H1 (cell line): ENCODE data around the gene MAML3.

Source experiments
- CBX8 ChIP-seq: fragments of 300-800, 300-1000 bp; sonication (generic); IDR thresholded peaks from 2 replicates; pipeline ENCODE4 v1.7.1; 2016; ENCODE audit warnings: low read depth, low read length, borderline replicate concordance
- CHD2 ChIP-seq: IDR thresholded peaks from 2 replicates; pipeline ENCODE4 v1.6.1; 2012; ENCODE audit warnings: low read length, improper control_type of control experiment
- EGR1 ChIP-seq: IDR thresholded peaks from 2 replicates; pipeline ENCODE4 v1.6.1; 2011; ENCODE audit warnings: low read depth, low read length, borderline replicate concordance
- EP300 ChIP-seq, 2 experiments: IDR thresholded peaks; 1 replicate in 1 of 2; 2 replicates in 1 of 2; pipeline ENCODE4 v1.6.1; 2011 to 2012; ENCODE audit warnings: low read depth in 2 of 2, low read length in 2 of 2, mild to moderate bottlenecking in 2 of 2, borderline replicate concordance in 1 of 2, inconsistent platforms in 1 of 2, moderate library complexity in 1 of 2
- EZH2 ChIP-seq: fragments of 200-600 bp; sonication (generic); IDR thresholded peaks from 2 replicates; pipeline ENCODE4 v1.7.1; 2012; ENCODE audit warnings: low read depth, mild to moderate bottlenecking, moderate library complexity, low read length, inconsistent platforms; ENCODE audit not compliant: severe bottlenecking
- HDAC6 ChIP-seq: IDR thresholded peaks from one replicate; pipeline ENCODE4 v1.7.1; 2012; ENCODE audit warnings: low read depth, mild to moderate bottlenecking, inconsistent platforms, low read length, moderate library complexity
- JUND ChIP-seq: IDR thresholded peaks from 2 replicates; pipeline ENCODE4 v1.6.1; 2011; ENCODE audit warnings: mild to moderate bottlenecking, improper control_type of control experiment, low read length
- MAFK ChIP-seq: IDR thresholded peaks from 2 replicates; pipeline ENCODE4 v1.6.1; 2012; ENCODE audit warnings: low read depth, mild to moderate bottlenecking, improper control_type of control experiment, low read length
- POLR2A ChIP-seq, 2 experiments: IDR thresholded peaks; 1 replicate in 1 of 2; 2 replicates in 1 of 2; pipeline ENCODE4 v1.6.1; 2011; ENCODE audit warnings: low read depth in 2 of 2, low read length in 2 of 2, mild to moderate bottlenecking in 2 of 2; ENCODE audit errors: control extremely low read depth in 1 of 2
- POLR2AphosphoS5 ChIP-seq: IDR thresholded peaks from 2 replicates; pipeline ENCODE4 v1.6.1; 2011; ENCODE audit warnings: low read depth, low read length
- RFX5 ChIP-seq: IDR thresholded peaks from 2 replicates; pipeline ENCODE4 v1.6.1; 2011; ENCODE audit warnings: low read depth, low read length, improper control_type of control experiment, borderline replicate concordance
- SIN3A ChIP-seq, 2 experiments: IDR thresholded peaks in 1 of 2; conservative IDR thresholded peaks in 1 of 2; 2 replicates each; pipeline ENCODE4 v1.6.1; 2011 to 2012; ENCODE audit warnings: low read length in 2 of 2, improper control_type of control experiment in 1 of 2, low read depth in 1 of 2, mild to moderate bottlenecking in 1 of 2
- TF ChIP-seq, protein P1 (sequence below), 3 experiments: IDR thresholded peaks; 1 replicate in 2 of 3; 2 replicates in 1 of 3; pipeline versions ENCODE4 v1.5.1 to v1.6.1; 2011; ENCODE audit warnings: low read length in 3 of 3, mild to moderate bottlenecking in 3 of 3, inconsistent platforms in 2 of 3, low read depth in 1 of 3, moderate library complexity in 1 of 3; ENCODE audit not compliant: insufficient read depth in 1 of 3; ENCODE audit errors: control extremely low read depth in 1 of 3
- TF ChIP-seq, protein P2 (sequence below): IDR thresholded peaks from 2 replicates; pipeline ENCODE4 v1.6.1; 2012; ENCODE audit warnings: inconsistent platforms

DNA sequence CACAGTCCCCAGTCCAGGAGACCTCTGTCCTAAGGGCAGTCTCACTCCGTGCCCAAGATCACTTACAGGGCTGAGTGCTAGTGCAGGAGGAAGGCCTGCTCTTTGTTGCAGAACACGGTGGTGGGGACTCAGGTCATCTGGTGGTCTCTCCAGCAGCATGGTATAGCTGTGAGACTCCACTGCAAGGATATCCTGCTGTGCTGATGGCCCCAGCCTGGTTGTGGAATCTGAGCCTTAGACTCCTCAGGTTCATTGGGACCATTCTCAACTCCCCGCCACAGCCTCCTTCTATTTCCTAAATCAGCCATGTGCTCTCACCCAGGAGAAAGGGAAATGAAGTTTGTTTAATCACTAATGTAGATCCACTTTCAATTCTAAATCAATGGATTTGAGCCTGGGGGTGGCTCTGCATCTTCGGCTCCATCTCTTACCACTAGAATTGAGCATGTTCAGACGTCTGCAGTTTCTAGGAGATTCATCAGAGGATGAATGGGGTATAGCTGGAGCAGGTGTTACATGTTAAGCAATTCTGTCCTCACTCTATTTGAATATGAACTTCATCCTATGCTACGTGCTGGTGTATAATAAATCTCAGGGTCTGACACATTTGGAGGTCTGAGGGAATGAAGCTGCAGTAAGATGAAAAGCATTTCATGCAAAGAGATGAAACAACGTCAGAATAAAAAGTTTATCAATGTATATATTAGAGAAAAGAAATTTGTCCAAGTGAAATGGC lies 299.1 kb downstream of the MAML3 start:
- TF ChIP-seq HDAC6 (no peak), JUND (no peak), EGR1 (no peak), EZH2 (no peak), SIN3A (conservative IDR thresholded peaks at IDR 0.05 in 1 of 2, IDR thresholded peaks at IDR 0.05 in 1 of 2; ENCODE audit: low read depth in 1 of 2, low read length in 2 of 2) (no peak), MAFK (no peak), CBX8 (no peak), EP300 (IDR thresholded peaks at IDR 0.05; ENCODE audit: borderline replicate concordance in 1 of 2, low read depth in 2 of 2, low read length in 2 of 2) (no peak), RFX5 (no peak), POLR2AphosphoS5 (no peak), POLR2A (IDR thresholded peaks at IDR 0.05; ENCODE audit: control extremely low read depth in 1 of 2, low read depth in 2 of 2, low read length in 2 of 2) (no peak), CHD2 (no peak)
- TF ChIP-seq, protein P1, sequence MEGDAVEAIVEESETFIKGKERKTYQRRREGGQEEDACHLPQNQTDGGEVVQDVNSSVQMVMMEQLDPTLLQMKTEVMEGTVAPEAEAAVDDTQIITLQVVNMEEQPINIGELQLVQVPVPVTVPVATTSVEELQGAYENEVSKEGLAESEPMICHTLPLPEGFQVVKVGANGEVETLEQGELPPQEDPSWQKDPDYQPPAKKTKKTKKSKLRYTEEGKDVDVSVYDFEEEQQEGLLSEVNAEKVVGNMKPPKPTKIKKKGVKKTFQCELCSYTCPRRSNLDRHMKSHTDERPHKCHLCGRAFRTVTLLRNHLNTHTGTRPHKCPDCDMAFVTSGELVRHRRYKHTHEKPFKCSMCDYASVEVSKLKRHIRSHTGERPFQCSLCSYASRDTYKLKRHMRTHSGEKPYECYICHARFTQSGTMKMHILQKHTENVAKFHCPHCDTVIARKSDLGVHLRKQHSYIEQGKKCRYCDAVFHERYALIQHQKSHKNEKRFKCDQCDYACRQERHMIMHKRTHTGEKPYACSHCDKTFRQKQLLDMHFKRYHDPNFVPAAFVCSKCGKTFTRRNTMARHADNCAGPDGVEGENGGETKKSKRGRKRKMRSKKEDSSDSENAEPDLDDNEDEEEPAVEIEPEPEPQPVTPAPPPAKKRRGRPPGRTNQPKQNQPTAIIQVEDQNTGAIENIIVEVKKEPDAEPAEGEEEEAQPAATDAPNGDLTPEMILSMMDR (IDR thresholded peaks at IDR 0.05; ENCODE audit: control extremely low read depth in 1 of 3, insufficient read depth in 1 of 3, low read depth in 1 of 3, low read length in 3 of 3) = no peak
- TF ChIP-seq, protein P2, sequence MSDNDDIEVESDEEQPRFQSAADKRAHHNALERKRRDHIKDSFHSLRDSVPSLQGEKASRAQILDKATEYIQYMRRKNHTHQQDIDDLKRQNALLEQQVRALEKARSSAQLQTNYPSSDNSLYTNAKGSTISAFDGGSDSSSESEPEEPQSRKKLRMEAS = no peak
